Breast epithelium (tissue), 3 donors: Measurements from ENCODE around the gene C6orf136.

Experiments
- CTCF ChIP-seq, 3 donors: fragments of 450-650 bp; IDR thresholded peaks; one replicate each; pipeline ENCODE4 v1.5.1; 2016 to 2017; ENCODE audit warnings: antibody characterized with exemption in 3 of 3, mild to moderate bottlenecking in 3 of 3, moderate library complexity in 3 of 3
- POLR2A ChIP-seq: fragments of 450-650 bp; IDR thresholded peaks from one replicate; pipeline ENCODE4 v1.6.1; 2016; ENCODE audit warnings: antibody characterized with exemption, mild to moderate bottlenecking, moderate library complexity

GRCh38 chr6:30600451-30600961 is 46.4 kb upstream of the C6orf136 start:
- no peak for TF ChIP-seq CTCF (IDR thresholded peaks at IDR 0.05)
- no peak for TF ChIP-seq POLR2A
